GM12878 (cell line): ENCODE results near the gene CACNA1D. TPM values are rescaled to one million over a fixed set of nuclear protein-coding genes. Genes with fewer than 3 reads are reported as not detected.

Experiments
- ATF7 ChIP-seq: fragments of 450-650 bp; IDR thresholded peaks from 2 replicates; pipeline ENCODE4 v1.6.1; 2016; ENCODE audit warnings: low read depth, mild to moderate bottlenecking
- MXI1 ChIP-seq: fragments of 150-350 bp; IDR thresholded peaks from 2 replicates; pipeline ENCODE4 v1.6.1; 2011; ENCODE audit warnings: low read depth, mild to moderate bottlenecking, inconsistent platforms, low read length, improper control_type of control experiment
- NR2C2 ChIP-seq: IDR thresholded peaks from 2 replicates; pipeline ENCODE4 v1.6.1; 2011; ENCODE audit warnings: borderline replicate concordance, low read depth; ENCODE audit not compliant: control insufficient read depth, insufficient read length
- RAD51 ChIP-seq: fragments of 450-650 bp; IDR thresholded peaks from 2 replicates; pipeline ENCODE4 v1.6.1; 2016; ENCODE audit warnings: moderate library complexity, mild to moderate bottlenecking, inconsistent platforms
- SRF ChIP-seq, 2 experiments: IDR thresholded peaks; 2 replicates each; pipeline ENCODE4 v1.6.1; 2011; ENCODE audit warnings: low read depth in 2 of 2, low read length in 2 of 2, mild to moderate bottlenecking in 1 of 2, moderate library complexity in 1 of 2
- TARDBP ChIP-seq: IDR thresholded peaks from 2 replicates; pipeline ENCODE4 v1.6.1; 2016; ENCODE audit warnings: borderline replicate concordance
- polyA plus RNA-seq, 11 experiments: library from polyadenylated mRNA; depleted of rRNA in 4 of 11; unstranded in 6 of 11; stranded (reverse) in 5 of 11; fragments of >200 nt; fragmentation: Nextera tagmentation in 4 of 11; fragmentation: Illumina TruSeq in 1 of 11; extraction: Ambion mirVana in 4 of 11; extraction: Trizol in 1 of 11; gene quantifications; 1 replicate in 1 of 11; 2 replicates in 10 of 11; pipeline versions ENCODE4 v1.2.1 to v1.2.3, GENCODE V29; 2011 to 2016; ENCODE audit warnings: inconsistent platforms in 2 of 11, missing spikeins in 2 of 11, low read depth in 1 of 11
- total RNA-seq, 4 experiments: library from RNA; depleted of rRNA in 3 of 4; stranded (reverse); fragments of >200 nt in 3 of 4; fragmentation: Illumina TruSeq in 1 of 4; extraction: Trizol in 1 of 4; gene quantifications; 2 replicates each; pipeline versions ENCODE4 v1.2.1 to v1.2.3, GENCODE V29; 2013 to 2021
- TF ChIP-seq, protein P1 (sequence below): IDR thresholded peaks from 2 replicates; pipeline ENCODE4 v1.6.1; 2011; ENCODE audit warnings: mild to moderate bottlenecking, low read depth, low read length, moderate library complexity; ENCODE audit not compliant: insufficient replicate concordance
- TF ChIP-seq, protein P2 (sequence below): IDR thresholded peaks from 2 replicates; pipeline ENCODE4 v1.6.1; 2011; ENCODE audit warnings: borderline replicate concordance, low read depth, mild to moderate bottlenecking, moderate library complexity, mixed read lengths, low read length; ENCODE audit not compliant: insufficient read depth; ENCODE audit errors: extremely low read length
- TF ChIP-seq, protein P3 (sequence below): IDR thresholded peaks from 2 replicates; pipeline ENCODE4 v1.6.1; 2011; ENCODE audit warnings: low read depth, mild to moderate bottlenecking, low read length, moderate library complexity, borderline replicate concordance; ENCODE audit errors: extremely low read depth

CACNA1D gene
- total and polyA plus RNA-seq, 10 of the 15 experiments (the other 5 are each of a cell fraction or from before 2014, with no cell fraction given) = 0.21 to 24.4 (median 1.6) TPM

DNA sequence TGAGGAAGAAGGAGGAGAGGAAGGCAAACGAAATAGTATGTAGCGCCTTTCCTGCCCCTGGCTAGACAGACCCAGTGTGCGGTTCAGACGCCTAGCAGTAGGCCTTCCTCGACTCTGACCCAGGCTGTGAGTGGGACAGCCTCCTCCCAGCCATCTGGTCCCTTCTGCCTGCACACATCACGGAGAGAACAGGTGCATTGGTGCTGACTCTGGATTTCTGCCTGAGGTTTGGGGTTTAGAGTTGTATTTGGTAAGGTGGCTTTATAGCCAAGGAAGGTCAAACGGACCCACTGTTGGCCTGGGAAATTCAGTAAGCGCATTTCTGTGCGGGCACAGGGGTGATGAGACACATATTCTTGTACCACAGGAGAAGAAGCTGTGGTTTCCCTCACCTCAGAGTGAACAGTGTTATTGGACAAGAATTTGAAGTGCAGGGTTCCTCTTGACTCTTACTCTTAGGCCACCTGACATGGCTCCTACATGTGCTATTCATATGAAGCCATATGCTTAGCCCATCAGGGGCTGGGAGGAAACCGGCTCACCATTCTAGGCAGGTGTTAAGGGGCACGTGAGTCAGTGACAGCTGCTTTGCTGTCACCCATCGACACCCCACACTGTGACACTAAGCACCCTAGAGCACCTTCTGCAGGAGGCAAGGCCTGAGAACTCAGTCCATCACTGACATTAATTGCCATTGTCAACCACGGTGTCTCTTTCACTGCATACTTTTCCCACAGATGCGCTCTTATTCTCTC, 208.5 kb downstream of the CACNA1D start (continued):
- TF ChIP-seq ATF7 (no peak), TARDBP (no peak), SRF (IDR thresholded peaks at IDR 0.05; ENCODE audit: low read depth in 2 of 2, low read length in 2 of 2) (no peak), RAD51 (no peak), MXI1 (no peak), NR2C2 (no peak)
- TF ChIP-seq, protein P1, sequence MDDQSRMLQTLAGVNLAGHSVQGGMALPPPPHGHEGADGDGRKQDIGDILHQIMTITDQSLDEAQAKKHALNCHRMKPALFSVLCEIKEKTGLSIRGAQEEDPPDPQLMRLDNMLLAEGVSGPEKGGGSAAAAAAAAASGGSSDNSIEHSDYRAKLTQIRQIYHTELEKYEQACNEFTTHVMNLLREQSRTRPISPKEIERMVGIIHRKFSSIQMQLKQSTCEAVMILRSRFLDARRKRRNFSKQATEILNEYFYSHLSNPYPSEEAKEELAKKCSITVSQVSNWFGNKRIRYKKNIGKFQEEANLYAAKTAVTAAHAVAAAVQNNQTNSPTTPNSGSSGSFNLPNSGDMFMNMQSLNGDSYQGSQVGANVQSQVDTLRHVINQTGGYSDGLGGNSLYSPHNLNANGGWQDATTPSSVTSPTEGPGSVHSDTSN = no peak
- TF ChIP-seq, protein P2, sequence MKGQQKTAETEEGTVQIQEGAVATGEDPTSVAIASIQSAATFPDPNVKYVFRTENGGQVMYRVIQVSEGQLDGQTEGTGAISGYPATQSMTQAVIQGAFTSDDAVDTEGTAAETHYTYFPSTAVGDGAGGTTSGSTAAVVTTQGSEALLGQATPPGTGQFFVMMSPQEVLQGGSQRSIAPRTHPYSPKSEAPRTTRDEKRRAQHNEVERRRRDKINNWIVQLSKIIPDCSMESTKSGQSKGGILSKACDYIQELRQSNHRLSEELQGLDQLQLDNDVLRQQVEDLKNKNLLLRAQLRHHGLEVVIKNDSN = no peak
- TF ChIP-seq, protein P3, sequence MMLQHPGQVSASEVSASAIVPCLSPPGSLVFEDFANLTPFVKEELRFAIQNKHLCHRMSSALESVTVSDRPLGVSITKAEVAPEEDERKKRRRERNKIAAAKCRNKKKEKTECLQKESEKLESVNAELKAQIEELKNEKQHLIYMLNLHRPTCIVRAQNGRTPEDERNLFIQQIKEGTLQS = no peak
